Measurements from ENCODE around the gene DNAJC1. TPM values are rescaled to one million over a fixed set of nuclear protein-coding genes. Genes with fewer than 3 reads are reported as not detected.

Gene DNAJC1
- total and polyA plus RNA-seq, 2 of the 4 experiments (the other 2 are of a cell fraction) = 12.7 to 13.3 TPM

DNA sequence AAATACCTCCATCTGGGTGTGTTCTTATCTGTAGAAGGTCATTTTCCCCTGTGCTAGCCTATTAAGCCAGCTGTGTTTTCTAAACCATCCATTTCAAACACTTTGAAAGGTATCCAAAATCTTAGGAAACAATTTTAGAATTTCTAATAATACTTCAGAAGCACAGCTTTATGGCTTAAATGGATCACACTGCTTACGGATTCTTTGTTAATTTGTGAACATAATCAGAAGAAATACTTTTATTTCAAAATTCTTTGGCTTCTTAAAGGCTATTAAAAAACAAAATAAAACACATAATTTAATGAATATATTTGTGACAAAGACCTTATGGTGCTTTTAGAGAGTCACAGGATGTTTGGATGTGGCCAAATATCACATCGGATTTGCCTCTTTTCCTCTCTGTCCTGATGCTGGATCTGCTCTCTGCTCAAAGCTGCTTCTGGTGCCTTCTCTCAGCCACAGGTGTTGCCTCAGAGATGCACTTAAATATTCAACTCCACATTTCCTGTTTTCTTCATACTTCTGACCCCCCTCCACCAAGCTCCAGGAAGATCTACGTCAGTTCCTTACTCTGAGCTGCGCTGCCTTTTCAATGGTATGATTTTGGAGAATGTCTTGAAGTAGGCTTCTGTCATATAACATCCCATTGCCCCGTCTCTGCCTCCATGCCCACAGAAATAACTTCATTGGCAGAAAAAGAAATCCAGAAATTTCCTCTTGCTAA, 238.9 kb downstream of the DNAJC1 start:
- Histone ChIP-seq H3K4me2 (ENCODE audit: low read depth, low read length) (no peak overlapping the region), H3K4me3 (ENCODE audit: insufficient read depth, low read depth, low read length) (no peak overlapping the region), H3K27ac (ENCODE audit: insufficient read depth, low read length) (no peak overlapping the region), H2BK15ac (ENCODE audit: low read depth, low read length) (no peak overlapping the region), H4K5ac (ENCODE audit: low read depth, low read length) (no peak overlapping the region), H2AK9ac (replicated peaks; ENCODE audit: low read depth, low read length, poor library complexity) (no peak overlapping the region), H3K14ac (replicated peaks; ENCODE audit: low read depth, low read length) (no peak overlapping the region), H3K27me3 (ENCODE audit: control insufficient read depth, insufficient read depth, low read length) (no peaks in the 10 kb centered on the region), H3K9ac (ENCODE audit: low read depth, low read length) (no peak overlapping the region), H2BK5ac (ENCODE audit: low read depth, low read length, poor library complexity, severe bottlenecking) (no peak overlapping the region), H2BK120ac (ENCODE audit: low read depth, low read length) (no peak overlapping the region), H2AK5ac (ENCODE audit: low read depth, low read length) (no peak overlapping the region), H3K18ac (ENCODE audit: low read depth, low read length) (no peak overlapping the region), H3K9me1 (ENCODE audit: insufficient read depth, low read length) (no peaks in the 10 kb centered on the region), H3K36me3 (ENCODE audit: control insufficient read depth, insufficient read depth, low read length) (0 out of 2 replicates have a peak, but pooled peaks cover 1% of the 10 kb centered on the region), H2AFZ (replicated peaks; ENCODE audit: low read length, poor library complexity) (no peak overlapping the region), H3K9me3 (ENCODE audit: control insufficient read depth, insufficient read depth, low read length) (no peaks in the 10 kb centered on the region), H4K91ac (ENCODE audit: insufficient read depth, low read depth, low read length) (no peak overlapping the region), H2BK20ac (ENCODE audit: low read depth, low read length) (no peak overlapping the region), H3K23ac (ENCODE audit: low read depth, low read length) (no peak overlapping the region), H3K79me1 (ENCODE audit: low read depth in 1 of 2, low read length in 2 of 2) (no peaks in the 10 kb centered on the region; a peak in 1 of 4 replicates), H4K8ac (ENCODE audit: low read depth in 2 of 2, low read length in 2 of 2) (no peak overlapping the region), H3K4ac (ENCODE audit: low read depth, low read length) (no peak overlapping the region), H3K4me1 (ENCODE audit: control insufficient read depth, insufficient read depth, low read length) (no peaks in the 10 kb centered on the region), H3K56ac (ENCODE audit: extremely low read depth, insufficient read depth, low read length) (no peak overlapping the region), H4K20me1 (ENCODE audit: insufficient read depth, low read length) (no peaks in the 10 kb centered on the region)
- WGBS, 2 experiments (ENCODE audit: extremely low coverage in 2 of 2, insufficient read length in 1 of 2) = 40% methylated on average over 1 of the region's 5 CpGs; no CpG with 5 or more reads in 1 of the 2 experiments
- no peak for DNase-seq
- no peak for TF ChIP-seq NFE2L2 (IDR thresholded peaks at IDR 0.05; ENCODE audit: low read depth, low read length)
- TF ChIP-seq, protein P1, sequence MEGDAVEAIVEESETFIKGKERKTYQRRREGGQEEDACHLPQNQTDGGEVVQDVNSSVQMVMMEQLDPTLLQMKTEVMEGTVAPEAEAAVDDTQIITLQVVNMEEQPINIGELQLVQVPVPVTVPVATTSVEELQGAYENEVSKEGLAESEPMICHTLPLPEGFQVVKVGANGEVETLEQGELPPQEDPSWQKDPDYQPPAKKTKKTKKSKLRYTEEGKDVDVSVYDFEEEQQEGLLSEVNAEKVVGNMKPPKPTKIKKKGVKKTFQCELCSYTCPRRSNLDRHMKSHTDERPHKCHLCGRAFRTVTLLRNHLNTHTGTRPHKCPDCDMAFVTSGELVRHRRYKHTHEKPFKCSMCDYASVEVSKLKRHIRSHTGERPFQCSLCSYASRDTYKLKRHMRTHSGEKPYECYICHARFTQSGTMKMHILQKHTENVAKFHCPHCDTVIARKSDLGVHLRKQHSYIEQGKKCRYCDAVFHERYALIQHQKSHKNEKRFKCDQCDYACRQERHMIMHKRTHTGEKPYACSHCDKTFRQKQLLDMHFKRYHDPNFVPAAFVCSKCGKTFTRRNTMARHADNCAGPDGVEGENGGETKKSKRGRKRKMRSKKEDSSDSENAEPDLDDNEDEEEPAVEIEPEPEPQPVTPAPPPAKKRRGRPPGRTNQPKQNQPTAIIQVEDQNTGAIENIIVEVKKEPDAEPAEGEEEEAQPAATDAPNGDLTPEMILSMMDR (conservative IDR thresholded peaks at IDR 0.05; ENCODE audit: low read depth, low read length) = no peak
- no peak for TF ChIP-seq POLR2A (IDR thresholded peaks at IDR 0.05; ENCODE audit: low read depth, low read length)
- no peak for TF ChIP-seq BHLHE40 (IDR thresholded peaks at IDR 0.05; ENCODE audit: low read depth, low read length)
- TF ChIP-seq CHD1 (IDR thresholded peaks at IDR 0.05; ENCODE audit: low read depth, low read length) = no peak
- TF ChIP-seq MAFK (IDR thresholded peaks at IDR 0.05; ENCODE audit: low read depth, low read length) = no peak
- no peak for TF ChIP-seq MAZ (IDR thresholded peaks at IDR 0.05; ENCODE audit: borderline replicate concordance, low read depth, low read length)
- TF ChIP-seq SMC3 (IDR thresholded peaks at IDR 0.05; ENCODE audit: low read depth, low read length) = no peak
- no peak for TF ChIP-seq RFX5 (IDR thresholded peaks at IDR 0.05; ENCODE audit: low read depth, low read length)
- no peak for TF ChIP-seq RAD21 (IDR thresholded peaks at IDR 0.05; ENCODE audit: low read length)
- TF ChIP-seq, protein P2, sequence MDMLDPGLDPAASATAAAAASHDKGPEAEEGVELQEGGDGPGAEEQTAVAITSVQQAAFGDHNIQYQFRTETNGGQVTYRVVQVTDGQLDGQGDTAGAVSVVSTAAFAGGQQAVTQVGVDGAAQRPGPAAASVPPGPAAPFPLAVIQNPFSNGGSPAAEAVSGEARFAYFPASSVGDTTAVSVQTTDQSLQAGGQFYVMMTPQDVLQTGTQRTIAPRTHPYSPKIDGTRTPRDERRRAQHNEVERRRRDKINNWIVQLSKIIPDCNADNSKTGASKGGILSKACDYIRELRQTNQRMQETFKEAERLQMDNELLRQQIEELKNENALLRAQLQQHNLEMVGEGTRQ (IDR thresholded peaks at IDR 0.05; ENCODE audit: low read depth, low read length) = no peak
- TF ChIP-seq MXI1 (IDR thresholded peaks at IDR 0.05; ENCODE audit: borderline replicate concordance, low read depth, low read length) = no peak
- TF ChIP-seq, protein P3, sequence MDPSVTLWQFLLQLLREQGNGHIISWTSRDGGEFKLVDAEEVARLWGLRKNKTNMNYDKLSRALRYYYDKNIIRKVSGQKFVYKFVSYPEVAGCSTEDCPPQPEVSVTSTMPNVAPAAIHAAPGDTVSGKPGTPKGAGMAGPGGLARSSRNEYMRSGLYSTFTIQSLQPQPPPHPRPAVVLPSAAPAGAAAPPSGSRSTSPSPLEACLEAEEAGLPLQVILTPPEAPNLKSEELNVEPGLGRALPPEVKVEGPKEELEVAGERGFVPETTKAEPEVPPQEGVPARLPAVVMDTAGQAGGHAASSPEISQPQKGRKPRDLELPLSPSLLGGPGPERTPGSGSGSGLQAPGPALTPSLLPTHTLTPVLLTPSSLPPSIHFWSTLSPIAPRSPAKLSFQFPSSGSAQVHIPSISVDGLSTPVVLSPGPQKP (IDR thresholded peaks at IDR 0.05; ENCODE audit: borderline replicate concordance, low read depth, low read length) = no peak
- TF ChIP-seq FOS (IDR thresholded peaks at IDR 0.05; ENCODE audit: low read depth, low read length) = no peak
- no peak for TF ChIP-seq CEBPB (IDR thresholded peaks at IDR 0.05; ENCODE audit: low read depth, low read length)
- TF ChIP-seq RCOR1 (IDR thresholded peaks at IDR 0.05; ENCODE audit: insufficient replicate concordance, low read length) = no peak
- in situ Hi-C loops (cut with MboI; ENCODE audit: low sequenced_read_pairs) (no loop called here), intact Hi-C loops (cut with micrococcal nuclease) (loop anchor here (5.0 kb wide), 1 partner anchor 148 kb away; no protein-coding TSS in a partner anchor), dilution Hi-C loops (cut with HindIII; ENCODE audit: low sequenced_read_pairs, unreplicated experiment) (no loop called here)
- no peak for ATAC-seq (ENCODE audit: low read depth)
- no TSS peak for BruUV-seq (replicated peaks)
- ChIA-PET CTCF (no interaction called here), POLR2A (ENCODE audit: unreplicated experiment) (no interaction called here)

Data from IMR-90 (cell line).